ENCODE results near the gene CNFN.

- no peak for TF ChIP-seq POLR2A (IDR thresholded peaks at IDR 0.05; ENCODE audit: low read length)
- no peak for TF ChIP-seq GATA1 (IDR thresholded peaks at IDR 0.05; ENCODE audit: low read depth, low read length)
Measured at GRCh38 chr19:42424345-42424707, 34.2 kb upstream of the CNFN start.
